ENCODE measurements around the gene PPM1F.

The PPM1F gene

GRCh38 chr22:21960200-21961126 is 7.8 kb upstream of the PPM1F start:
- TF ChIP-seq ZNF274 (IDR thresholded peaks at IDR 0.05; ENCODE audit: low read depth, low read length) = no peak
- H3K4me3 ChIP-seq (ENCODE audit: low read length) = no peak overlapping the region

DNA sequence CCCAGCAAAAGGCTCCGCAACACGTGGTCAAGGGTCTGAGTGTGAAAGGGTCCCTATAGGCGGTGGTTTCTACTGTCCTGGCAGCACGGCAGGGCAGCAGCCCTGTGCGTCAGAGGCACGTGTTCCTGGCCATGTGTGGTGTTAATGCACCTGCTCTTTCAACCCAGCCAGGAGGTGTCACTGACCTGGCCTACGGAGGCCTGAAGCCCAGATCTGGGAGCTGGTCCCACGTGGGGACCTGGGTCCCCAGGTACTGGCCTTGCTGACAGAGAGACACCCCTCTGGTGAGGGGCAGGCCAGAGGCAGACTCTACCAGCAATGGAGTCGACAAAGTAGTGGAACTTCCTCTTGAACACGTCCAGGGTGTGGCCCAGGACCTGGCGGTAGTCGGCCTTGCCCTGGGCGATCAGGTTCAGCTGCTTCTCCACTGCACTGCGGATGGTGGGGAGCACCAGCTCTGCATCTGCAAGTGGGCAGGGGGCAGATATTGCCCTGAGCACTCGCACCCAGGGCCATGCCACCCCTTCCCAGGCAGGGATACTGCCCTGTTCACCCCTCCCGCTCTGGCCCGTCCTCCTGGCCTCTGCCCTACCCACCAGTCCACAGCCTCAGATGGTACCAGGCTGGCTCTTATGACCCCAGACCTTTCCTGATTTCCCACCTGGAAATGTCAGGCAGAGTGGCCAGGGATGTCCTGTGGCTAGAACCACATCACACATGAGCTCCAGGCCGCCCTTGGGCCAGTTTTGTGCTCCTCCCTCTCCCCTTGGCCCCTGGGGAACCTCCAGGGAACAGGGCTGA is 6.8 kb upstream of the PPM1F start:
- no peak overlapping the region for H3K4me3 ChIP-seq (ENCODE audit: low read length)
- TF ChIP-seq ZNF274 (IDR thresholded peaks at IDR 0.05; ENCODE audit: low read depth, low read length) = no peak

DNA sequence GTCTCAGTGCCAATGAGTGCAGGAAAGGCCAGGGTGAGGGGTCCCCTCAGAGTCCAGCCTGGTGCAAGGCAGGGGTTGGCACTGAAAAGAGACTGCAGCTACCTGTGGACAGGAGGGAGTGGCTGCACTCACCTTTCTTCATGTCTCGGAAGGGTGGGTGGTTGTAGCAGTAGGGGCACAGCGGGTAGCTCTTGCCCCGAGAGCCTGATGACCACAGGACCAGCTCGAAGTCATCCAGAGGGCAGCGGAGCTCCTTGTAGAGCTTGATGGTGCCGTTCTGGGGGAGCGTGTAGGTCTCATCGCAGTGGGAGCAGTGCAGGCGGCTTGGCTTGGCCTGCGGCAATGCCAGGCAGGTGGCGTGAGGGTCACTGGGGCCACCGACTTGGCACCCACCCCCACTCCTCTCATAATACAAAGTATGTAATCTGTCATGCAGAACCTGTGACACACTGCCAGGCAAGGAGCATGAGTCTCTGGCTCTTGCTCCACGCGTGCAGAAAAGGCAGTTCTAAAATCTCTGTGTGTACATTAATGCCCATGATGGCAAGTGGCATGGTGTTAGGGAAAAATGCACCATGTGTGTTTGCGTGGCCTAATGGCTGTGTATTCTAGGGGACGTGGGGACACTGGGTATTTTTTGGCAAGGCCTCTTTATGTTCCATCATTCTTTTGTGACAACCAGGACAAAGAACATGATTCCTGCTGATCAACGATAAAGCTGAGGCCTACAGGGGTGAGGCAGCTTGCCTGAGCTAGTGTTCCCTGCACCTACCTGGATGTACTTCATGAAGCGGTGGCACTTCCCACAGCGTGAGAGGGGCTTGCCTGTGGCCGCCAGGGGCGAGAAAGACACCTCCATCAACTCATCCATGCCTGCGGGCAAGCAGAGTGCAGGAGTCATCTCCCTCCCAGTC is 6.0 kb upstream of the PPM1F start:
- no peak for TF ChIP-seq ZNF274 (IDR thresholded peaks at IDR 0.05; ENCODE audit: low read depth, low read length)

GRCh38 chr22:21951931-21952465 is 650 bp downstream of the PPM1F start:
- no peak for TF ChIP-seq ZNF274 (IDR thresholded peaks at IDR 0.05; ENCODE audit: low read depth, low read length)
- peak overlapping the region; percentile 95 for H3K4me3 ChIP-seq (ENCODE audit: low read length)

More for the DNA sequence above, 6.0 kb upstream of the PPM1F start:
- H3K4me3 ChIP-seq (ENCODE audit: low read length) = no peak overlapping the region

DNA sequence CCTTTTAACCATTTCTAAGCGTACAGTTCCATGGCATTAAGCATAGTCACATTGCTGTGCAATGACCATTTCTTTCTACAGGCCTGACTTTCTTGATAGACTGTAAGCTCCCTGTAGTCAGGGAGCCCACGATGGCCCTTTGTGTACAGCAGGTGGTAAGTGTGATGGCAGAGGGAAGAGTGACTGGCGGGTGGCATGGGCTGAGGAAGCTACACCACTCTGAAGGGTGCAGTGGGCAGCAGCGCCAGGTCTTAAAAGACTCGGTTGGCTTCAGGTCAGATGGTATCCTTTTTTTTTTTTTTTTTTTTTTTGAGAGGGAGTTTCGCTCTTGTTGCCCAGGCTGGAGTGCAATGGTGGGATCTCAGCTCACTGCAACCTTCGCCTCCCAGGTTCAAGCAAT is 1.6 kb downstream of the PPM1F start:
- TF ChIP-seq ZNF274 (IDR thresholded peaks at IDR 0.05; ENCODE audit: low read depth, low read length) = no peak
- no peak overlapping the region for H3K4me3 ChIP-seq (ENCODE audit: low read length)

DNA sequence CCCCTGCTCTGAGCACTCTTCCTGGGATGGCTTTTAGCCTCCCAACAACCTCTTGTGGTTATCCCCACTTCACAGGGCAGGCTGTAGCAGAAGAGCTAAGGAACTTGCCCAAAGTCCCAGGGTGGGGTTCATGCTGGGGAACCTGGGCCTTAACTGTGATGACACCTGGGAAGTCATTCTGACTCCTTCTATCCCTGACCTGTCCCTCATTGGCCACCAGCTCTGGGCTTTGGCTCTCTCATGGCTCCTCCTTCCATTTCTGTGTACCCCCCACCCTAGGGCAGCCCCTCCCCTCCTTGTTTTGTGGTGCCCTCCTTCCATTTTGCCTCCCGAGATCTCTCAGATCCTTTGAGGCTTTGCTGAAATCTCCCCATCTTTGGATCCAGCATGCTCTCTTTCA is 2.7 kb downstream of the PPM1F start:
- no peak for TF ChIP-seq ZNF274 (IDR thresholded peaks at IDR 0.05; ENCODE audit: low read depth, low read length)
- no peak overlapping the region for H3K4me3 ChIP-seq (ENCODE audit: low read length)

GRCh38 chr22:21949569-21949918 is 3.1 kb downstream of the PPM1F start:
- TF ChIP-seq ZNF274 (IDR thresholded peaks at IDR 0.05; ENCODE audit: low read depth, low read length) = no peak
- no peak overlapping the region for H3K4me3 ChIP-seq (ENCODE audit: low read length)

- no peak overlapping the region for H3K4me3 ChIP-seq (ENCODE audit: low read length)
- TF ChIP-seq ZNF274 (IDR thresholded peaks at IDR 0.05; ENCODE audit: low read depth, low read length) = no peak
Observed at GRCh38 chr22:21948824-21949568, 3.7 kb downstream of the PPM1F start.

DNA sequence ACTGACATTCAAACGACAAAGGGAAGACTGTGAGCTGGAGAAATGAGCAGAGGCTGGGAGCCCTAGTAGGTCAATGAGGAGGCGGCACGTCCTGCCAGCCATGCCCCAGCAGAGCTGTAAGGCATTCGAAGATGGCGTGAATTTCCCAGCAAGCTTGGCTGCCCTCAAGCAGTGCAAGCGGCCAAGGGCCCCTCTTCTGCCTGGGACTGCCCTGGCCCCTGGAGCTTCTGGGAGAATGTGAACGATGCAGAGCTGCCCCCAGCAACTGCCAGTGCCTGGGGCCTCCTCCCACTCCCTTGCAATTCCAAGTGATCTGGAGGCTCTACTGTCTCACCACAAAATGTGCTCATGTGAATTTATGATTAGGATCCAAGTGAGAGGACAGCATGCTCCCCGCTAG is 4.3 kb downstream of the PPM1F start:
- H3K4me3 ChIP-seq (ENCODE audit: low read length) = no peak overlapping the region
- TF ChIP-seq ZNF274 (IDR thresholded peaks at IDR 0.05; ENCODE audit: low read depth, low read length) = no peak

- H3K4me3 ChIP-seq (ENCODE audit: low read length) = no peak overlapping the region
- no peak for TF ChIP-seq ZNF274 (IDR thresholded peaks at IDR 0.05; ENCODE audit: low read depth, low read length)
Observed at GRCh38 chr22:21947040-21948014, 5.3 kb downstream of the PPM1F start.

- H3K4me3 ChIP-seq (ENCODE audit: low read length) = no peak overlapping the region
- TF ChIP-seq ZNF274 (IDR thresholded peaks at IDR 0.05; ENCODE audit: low read depth, low read length) = no peak
Observed at GRCh38 chr22:21946262-21946925, 6.3 kb downstream of the PPM1F start.

All from GM08714 (cell line).